Glutamatergic neuron (in vitro differentiated cells): ENCODE results near the gene RASGRF1. TPM values are rescaled to one million over a fixed set of nuclear protein-coding genes. Genes with fewer than 3 reads are reported as not detected.

Experiments used
- DNase-seq: peaks from one replicate; pipeline ENCODE4 v3.0.0; 2022
- H3K27ac Mint-ChIP-seq: one replicate; pipeline ENCODE4 v1.8.0; 2020; ENCODE audit warnings: mild to moderate bottlenecking, mixed read lengths, inconsistent platforms; ENCODE audit not compliant: unreplicated experiment
- H3K27me3 Mint-ChIP-seq: one replicate; pipeline ENCODE4 v1.8.0; 2020; ENCODE audit warnings: mild to moderate bottlenecking, moderate library complexity, mixed read lengths, inconsistent platforms; ENCODE audit not compliant: unreplicated experiment
- H3K36me3 Mint-ChIP-seq: one replicate; pipeline ENCODE4 v1.8.0; 2020; ENCODE audit warnings: mild to moderate bottlenecking, mixed read lengths, inconsistent platforms; ENCODE audit not compliant: unreplicated experiment
- H3K4me1 Mint-ChIP-seq: one replicate; pipeline ENCODE4 v1.8.0; 2020; ENCODE audit warnings: mild to moderate bottlenecking, low read depth, mixed read lengths, inconsistent platforms; ENCODE audit not compliant: unreplicated experiment
- H3K4me3 Mint-ChIP-seq: one replicate; pipeline ENCODE4 v1.8.0; 2020; ENCODE audit warnings: mild to moderate bottlenecking, mixed read lengths, inconsistent platforms; ENCODE audit not compliant: unreplicated experiment
- H3K9me3 Mint-ChIP-seq: one replicate; pipeline ENCODE4 v1.8.0; 2020; ENCODE audit warnings: mild to moderate bottlenecking, moderate library complexity, mixed read lengths, inconsistent platforms; ENCODE audit not compliant: unreplicated experiment
- total RNA-seq: library from RNA; stranded (reverse); fragmentation: NEBNext Ultra II Directional; extraction: Animal tissue kit (Norgen Biotek cat#: 25700); gene quantifications from one replicate; pipeline ENCODE4 v1.2.1, GENCODE V29; 2021; ENCODE audit not compliant: unreplicated experiment
- TF ChIP-seq, protein P1 (sequence below): fragments of 200-600 bp; sonication (generic); IDR thresholded peaks from one replicate; pipeline ENCODE4 v1.5.0; 2021; ENCODE audit not compliant: partially characterized antibody, unreplicated experiment

Gene RASGRF1
- total RNA-seq, 1 donor from 2014 or later: 0.32 TPM

GRCh38 chr15:79065706-79066376 is 24.7 kb downstream of the RASGRF1 start:
- Mint-ChIP-seq H3K27me3 (no peaks in the 10 kb centered on the region), H3K27ac (no peak overlapping the region), H3K4me3 (no peak overlapping the region), H3K36me3 (no peaks in the 10 kb centered on the region), H3K4me1 (no peaks in the 10 kb centered on the region), H3K9me3 (peaks cover 5% of the 10 kb centered on the region)
- no peak for DNase-seq
- TF ChIP-seq, protein P1, sequence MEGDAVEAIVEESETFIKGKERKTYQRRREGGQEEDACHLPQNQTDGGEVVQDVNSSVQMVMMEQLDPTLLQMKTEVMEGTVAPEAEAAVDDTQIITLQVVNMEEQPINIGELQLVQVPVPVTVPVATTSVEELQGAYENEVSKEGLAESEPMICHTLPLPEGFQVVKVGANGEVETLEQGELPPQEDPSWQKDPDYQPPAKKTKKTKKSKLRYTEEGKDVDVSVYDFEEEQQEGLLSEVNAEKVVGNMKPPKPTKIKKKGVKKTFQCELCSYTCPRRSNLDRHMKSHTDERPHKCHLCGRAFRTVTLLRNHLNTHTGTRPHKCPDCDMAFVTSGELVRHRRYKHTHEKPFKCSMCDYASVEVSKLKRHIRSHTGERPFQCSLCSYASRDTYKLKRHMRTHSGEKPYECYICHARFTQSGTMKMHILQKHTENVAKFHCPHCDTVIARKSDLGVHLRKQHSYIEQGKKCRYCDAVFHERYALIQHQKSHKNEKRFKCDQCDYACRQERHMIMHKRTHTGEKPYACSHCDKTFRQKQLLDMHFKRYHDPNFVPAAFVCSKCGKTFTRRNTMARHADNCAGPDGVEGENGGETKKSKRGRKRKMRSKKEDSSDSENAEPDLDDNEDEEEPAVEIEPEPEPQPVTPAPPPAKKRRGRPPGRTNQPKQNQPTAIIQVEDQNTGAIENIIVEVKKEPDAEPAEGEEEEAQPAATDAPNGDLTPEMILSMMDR: no peak

DNA sequence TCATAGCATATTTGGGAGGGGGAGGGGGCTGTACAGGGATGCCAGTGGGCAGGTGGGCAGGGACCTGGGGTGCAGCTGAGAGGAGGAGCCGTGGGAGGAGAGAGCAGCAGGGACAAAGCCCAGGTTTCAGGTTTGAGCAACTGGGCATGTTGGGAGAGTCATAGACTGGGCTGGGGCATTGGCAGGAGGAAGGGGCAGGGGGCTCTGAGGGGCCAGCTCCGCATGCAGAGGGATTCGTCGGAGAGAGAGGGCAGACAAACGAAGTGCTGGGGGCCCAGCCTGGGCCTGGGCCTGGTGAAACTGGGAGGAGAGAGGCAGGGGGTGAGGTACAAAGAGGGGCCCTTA is 25.2 kb downstream of the RASGRF1 start:
- no peaks in the 10 kb centered on the region for H3K27me3 Mint-ChIP-seq
- no peaks in the 10 kb centered on the region for H3K36me3 Mint-ChIP-seq
- no peak overlapping the region for H3K27ac Mint-ChIP-seq
- H3K4me1 Mint-ChIP-seq: no peaks in the 10 kb centered on the region
- H3K4me3 Mint-ChIP-seq: no peak overlapping the region
- H3K9me3 Mint-ChIP-seq: peaks cover 5% of the 10 kb centered on the region
- DNase-seq: no peak
- TF ChIP-seq, protein P1: no peak

- H3K4me1 Mint-ChIP-seq: no peaks in the 10 kb centered on the region
Measured at GRCh38 chr15:79064496-79064895, 26.1 kb downstream of the RASGRF1 start.

GRCh38 chr15:79060175-79060574 is 30.4 kb downstream of the RASGRF1 start:
- Mint-ChIP-seq H3K27ac (no peak overlapping the region), H3K4me3 (no peak overlapping the region), H3K36me3 (no peaks in the 10 kb centered on the region), H3K27me3 (peaks cover 13% of the 10 kb centered on the region), H3K4me1 (no peaks in the 10 kb centered on the region), H3K9me3 (peaks cover 2% of the 10 kb centered on the region)
- DNase-seq: no peak
- TF ChIP-seq, protein P1: no peak

More at GRCh38 chr15:79064496-79064895, 26.1 kb downstream of the RASGRF1 start:
- Mint-ChIP-seq H3K4me3 (no peak overlapping the region), H3K27ac (no peak overlapping the region), H3K36me3 (no peaks in the 10 kb centered on the region), H3K9me3 (peaks cover 5% of the 10 kb centered on the region), H3K27me3 (peaks cover under 1% of the 10 kb centered on the region)
- DNase-seq: no peak
- TF ChIP-seq, protein P1: no peak

DNA sequence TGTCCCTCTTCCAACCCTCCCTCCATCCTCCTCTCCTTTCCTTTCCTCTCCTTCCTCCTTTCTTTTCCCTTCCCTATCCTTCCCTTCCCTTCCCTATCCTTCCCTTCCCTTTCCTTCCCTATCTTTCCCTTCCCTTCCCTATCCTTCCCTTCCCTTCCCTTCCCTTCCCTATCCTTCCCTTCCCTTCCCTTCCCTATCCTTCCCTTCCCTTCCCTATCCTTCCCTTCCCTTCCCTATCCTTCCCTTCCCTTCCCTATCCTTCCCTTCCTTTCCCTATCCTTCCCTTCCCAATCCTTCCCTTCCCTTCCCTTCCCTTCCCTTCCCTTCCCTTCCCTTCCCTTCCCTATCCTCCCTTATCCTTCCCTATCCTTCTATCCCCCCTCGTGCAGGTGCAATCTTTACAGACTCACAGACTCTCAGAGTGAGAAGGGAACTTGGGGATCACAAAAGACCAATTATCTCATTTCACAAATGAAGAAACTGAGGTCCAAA is 31.5 kb downstream of the RASGRF1 start:
- H3K9me3 Mint-ChIP-seq: peaks cover 4% of the 10 kb centered on the region
- no peak overlapping the region for H3K4me3 Mint-ChIP-seq
- TF ChIP-seq, protein P1: no peak
- H3K36me3 Mint-ChIP-seq: peaks cover 1% of the 10 kb centered on the region
- H3K27me3 Mint-ChIP-seq: peaks cover 14% of the 10 kb centered on the region
- no peaks in the 10 kb centered on the region for H3K4me1 Mint-ChIP-seq
- DNase-seq: no peak
- no peak overlapping the region for H3K27ac Mint-ChIP-seq
